Liver (tissue), 9 donors: Measurements from ENCODE around the gene OR2G2. TPM values are rescaled to one million over a fixed set of nuclear protein-coding genes. Genes with fewer than 3 reads are reported as not detected.

Source experiments
- DNase-seq: peaks from one replicate; pipeline ENCODE4 v3.0.0-alpha.2; 2017; ENCODE audit warnings: low spot score
- H3K27ac ChIP-seq, 2 donors: one replicate each; pipeline ENCODE4 v1.7.0; 2013; ENCODE audit warnings: inconsistent platforms in 2 of 2, low read length in 2 of 2, control low read depth in 1 of 2, low read depth in 1 of 2, mild to moderate bottlenecking in 1 of 2
- H3K27me3 ChIP-seq, 4 donors: one replicate each; pipeline versions ENCODE4 v1.6.1 to v1.7.0; 2013; ENCODE audit warnings: low read length in 3 of 4, inconsistent platforms in 1 of 4, mild to moderate bottlenecking in 1 of 4, moderate library complexity in 1 of 4; ENCODE audit not compliant: control insufficient read depth in 4 of 4, insufficient read depth in 4 of 4
- H3K36me3 ChIP-seq, 4 donors: one replicate each; pipeline versions ENCODE4 v1.6.1 to v1.7.0; 2013; ENCODE audit warnings: low read length in 3 of 4, mild to moderate bottlenecking in 3 of 4, low read depth in 1 of 4, moderate library complexity in 1 of 4; ENCODE audit not compliant: control insufficient read depth in 4 of 4, insufficient read depth in 3 of 4
- H3K4me1 ChIP-seq, 4 donors: one replicate each; pipeline versions ENCODE4 v1.6.1 to v1.7.0; 2013; ENCODE audit warnings: low read length in 3 of 4, mild to moderate bottlenecking in 3 of 4, moderate library complexity in 1 of 4; ENCODE audit not compliant: control insufficient read depth in 4 of 4, insufficient read depth in 4 of 4
- H3K4me3 ChIP-seq, 3 donors: one replicate each; pipeline versions ENCODE4 v1.6.1 to v1.7.0; 2013; ENCODE audit warnings: low read length in 3 of 3, control low read depth in 1 of 3, low read depth in 1 of 3, mild to moderate bottlenecking in 1 of 3
- H3K9ac ChIP-seq, 2 donors: one replicate each; pipeline ENCODE4 v1.7.0; 2013; ENCODE audit warnings: low read length in 2 of 2, mild to moderate bottlenecking in 2 of 2, moderate library complexity in 2 of 2, control low read depth in 1 of 2, low read depth in 1 of 2
- H3K9me3 ChIP-seq, 4 donors: one replicate each; pipeline versions ENCODE4 v1.6.1 to v1.7.0; 2013; ENCODE audit warnings: low read length in 3 of 4; ENCODE audit not compliant: control insufficient read depth in 4 of 4
- EGR1 ChIP-seq, 2 donors: IDR thresholded peaks; 2 replicates each; pipeline ENCODE4 v1.6.1; 2016 to 2018; ENCODE audit warnings: antibody characterized with exemption in 2 of 2, low read depth in 2 of 2
- FOXA1 ChIP-seq: IDR thresholded peaks from 2 replicates; pipeline ENCODE4 v1.6.1; 2016; ENCODE audit warnings: antibody characterized with exemption
- FOXA2 ChIP-seq: IDR thresholded peaks from 2 replicates; pipeline ENCODE4 v1.6.1; 2016; ENCODE audit warnings: antibody characterized with exemption
- GABPA ChIP-seq, 2 donors: IDR thresholded peaks in 1 of 2; conservative IDR thresholded peaks in 1 of 2; 2 replicates each; pipeline ENCODE4 v1.6.1; 2016; ENCODE audit warnings: antibody characterized with exemption in 2 of 2, mild to moderate bottlenecking in 1 of 2, moderate library complexity in 1 of 2
- HNF4A ChIP-seq, 2 donors: conservative IDR thresholded peaks; 2 replicates each; pipeline ENCODE4 v1.6.1; 2016; ENCODE audit warnings: antibody characterized with exemption in 2 of 2, mild to moderate bottlenecking in 2 of 2
- HNF4G ChIP-seq: IDR thresholded peaks from 2 replicates; pipeline ENCODE4 v1.6.1; 2016; ENCODE audit warnings: antibody characterized with exemption
- JUND ChIP-seq, 2 donors: IDR thresholded peaks; 2 replicates each; pipeline ENCODE4 v1.6.1; 2016; ENCODE audit warnings: antibody characterized with exemption in 2 of 2
- NR2F2 ChIP-seq: IDR thresholded peaks from 2 replicates; pipeline ENCODE4 v1.6.1; 2016; ENCODE audit warnings: antibody characterized with exemption
- RAD21 ChIP-seq, 2 donors: IDR thresholded peaks; 2 replicates each; pipeline ENCODE4 v1.6.1; 2016; ENCODE audit warnings: antibody characterized with exemption in 2 of 2, mild to moderate bottlenecking in 2 of 2
- RXRA ChIP-seq, 2 donors: IDR thresholded peaks; 2 replicates each; pipeline ENCODE4 v1.6.1; 2017 to 2018; ENCODE audit warnings: antibody characterized with exemption in 2 of 2, mild to moderate bottlenecking in 1 of 2
- SP1 ChIP-seq: IDR thresholded peaks from 2 replicates; pipeline ENCODE4 v1.6.1; 2018; ENCODE audit warnings: antibody characterized with exemption, mild to moderate bottlenecking
- TAF1 ChIP-seq: conservative IDR thresholded peaks from 2 replicates; pipeline ENCODE4 v1.6.1; 2016; ENCODE audit warnings: antibody characterized with exemption, mild to moderate bottlenecking
- YY1 ChIP-seq: IDR thresholded peaks from 2 replicates; pipeline ENCODE4 v1.6.1; 2016; ENCODE audit warnings: antibody characterized with exemption, mild to moderate bottlenecking
- WGBS: extraction: QIAGEN DNeasy Blood & Tissue Kit; methylation state at CpG from one replicate; pipeline ENCODE4 v1.1.7; 2013; 5-methylcytosine and 5-hydroxymethylcytosine counted together
- polyA plus RNA-seq, 2 donors: library from polyadenylated mRNA; stranded (reverse) in 1 of 2; unstranded in 1 of 2; fragments of 200-250 nt in 1 of 2; fragments of >200 nt in 1 of 2; fragmentation: Nextera tagmentation in 1 of 2; extraction: Ambion mirVana in 1 of 2; gene quantifications; one replicate each; pipeline versions ENCODE4 v1.2.1 to v1.2.3, GENCODE V29; 2013 to 2015
- total RNA-seq, 2 donors: library from RNA; depleted of rRNA; stranded (reverse); fragments of >200 nt; gene quantifications; one replicate each; pipeline ENCODE4 v1.2.3, GENCODE V29; 2014
- TF ChIP-seq, protein P1 (sequence below): IDR thresholded peaks from 2 replicates; pipeline ENCODE4 v1.6.1; 2016; ENCODE audit warnings: antibody characterized with exemption
- TF ChIP-seq, protein P2 (sequence below): IDR thresholded peaks from 2 replicates; pipeline ENCODE4 v1.6.1; 2016; ENCODE audit warnings: antibody characterized with exemption
- TF ChIP-seq, protein P3 (sequence below): IDR thresholded peaks from 2 replicates; pipeline ENCODE4 v1.6.1; 2016; ENCODE audit warnings: antibody characterized with exemption
- TF ChIP-seq, protein P4 (sequence below): fragments of 150-350 bp; IDR thresholded peaks from 2 replicates; pipeline ENCODE4 v1.5.1; 2017; ENCODE audit warnings: improper control_type of control experiment, low read depth, low read length; ENCODE audit not compliant: missing input control
- TF ChIP-seq, protein P5 (sequence below): IDR thresholded peaks from 2 replicates; pipeline ENCODE4 v1.6.1; 2016; ENCODE audit warnings: antibody characterized with exemption, mild to moderate bottlenecking
- donor health status: healthy.
- donor health status: healthy.
- donor health status: healthy.
- donor health status: healthy.
- donor health status: healthy.

OR2G2 gene
- total and polyA plus RNA-seq, 4 donors = not detected

DNA sequence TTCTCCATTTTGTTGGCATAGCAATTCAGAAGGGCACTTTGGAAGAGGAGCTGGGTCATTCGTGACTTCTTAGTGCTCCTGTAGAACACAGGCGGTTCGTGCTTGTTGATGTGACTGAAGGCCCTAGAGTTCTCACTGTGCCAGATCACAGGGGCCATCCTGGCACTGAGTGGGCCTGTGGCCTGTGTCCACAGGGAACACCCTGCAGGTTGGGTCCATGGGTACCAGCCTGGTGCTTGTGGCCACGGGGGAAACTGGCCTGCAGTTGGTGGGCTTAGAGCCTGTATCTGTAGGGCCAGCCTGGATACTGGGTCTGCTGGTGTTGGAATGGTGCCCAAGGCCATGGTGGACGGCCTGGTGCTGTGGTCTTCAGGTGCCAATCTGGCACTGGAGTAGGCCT, 26.5 kb downstream of the OR2G2 start (continued):
- TF ChIP-seq YY1 = no peak
- no peak for TF ChIP-seq SP1
- no peak for TF ChIP-seq TAF1
- no peak for TF ChIP-seq JUND (IDR thresholded peaks at IDR 0.05)
- no peak for TF ChIP-seq FOXA2
- TF ChIP-seq, protein P1, sequence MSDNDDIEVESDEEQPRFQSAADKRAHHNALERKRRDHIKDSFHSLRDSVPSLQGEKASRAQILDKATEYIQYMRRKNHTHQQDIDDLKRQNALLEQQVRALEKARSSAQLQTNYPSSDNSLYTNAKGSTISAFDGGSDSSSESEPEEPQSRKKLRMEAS = no peak
- no peak for TF ChIP-seq EGR1 (IDR thresholded peaks at IDR 0.05; ENCODE audit: low read depth in 2 of 2)
- no peak for TF ChIP-seq RAD21 (IDR thresholded peaks at IDR 0.05)

DNA sequence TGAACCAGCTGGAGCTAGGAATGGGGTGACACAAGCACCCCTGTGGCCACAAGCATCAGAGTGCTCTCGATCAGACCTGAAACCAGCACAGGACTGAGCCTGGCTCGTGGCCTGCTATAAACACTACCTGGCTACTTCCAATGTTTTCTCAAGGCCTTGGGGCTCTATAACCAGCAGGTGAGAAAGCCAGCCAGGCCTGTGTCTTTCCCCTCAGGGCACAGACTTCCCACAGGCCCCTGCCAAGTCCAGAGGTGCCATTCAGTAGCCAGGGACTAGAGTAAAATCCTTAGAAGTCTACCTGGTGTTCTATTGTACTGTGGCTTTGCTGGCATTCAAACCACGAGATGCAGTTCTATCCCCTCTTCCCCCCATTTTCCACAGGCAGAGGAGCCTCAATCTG, 39.8 kb downstream of the OR2G2 start:
- no peaks in the 10 kb centered on the region for H3K36me3 ChIP-seq
- H3K4me3 ChIP-seq = no peak overlapping the region
- peaks cover 0 to 3% (median 0%) of the 10 kb centered on the region in 4 donors for H3K27me3 ChIP-seq
- H3K4me1 ChIP-seq = no peaks in the 10 kb centered on the region
- WGBS = 36% methylated on average over 3 of the region's 3 CpGs
- H3K9ac ChIP-seq = no peak overlapping the region
- TF ChIP-seq GABPA (IDR thresholded peaks at IDR 0.05 in 1 of 2, conservative IDR thresholded peaks at IDR 0.05 in 1 of 2) = no peak
- no peak for TF ChIP-seq YY1
- no peak for TF ChIP-seq HNF4A (conservative IDR thresholded peaks at IDR 0.05)
- TF ChIP-seq TAF1 = no peak
- TF ChIP-seq FOXA2 = no peak
- TF ChIP-seq EGR1 (IDR thresholded peaks at IDR 0.05; ENCODE audit: low read depth in 2 of 2) = no peak
- TF ChIP-seq, protein P2, sequence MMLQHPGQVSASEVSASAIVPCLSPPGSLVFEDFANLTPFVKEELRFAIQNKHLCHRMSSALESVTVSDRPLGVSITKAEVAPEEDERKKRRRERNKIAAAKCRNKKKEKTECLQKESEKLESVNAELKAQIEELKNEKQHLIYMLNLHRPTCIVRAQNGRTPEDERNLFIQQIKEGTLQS = no peak
- TF ChIP-seq, protein P3, sequence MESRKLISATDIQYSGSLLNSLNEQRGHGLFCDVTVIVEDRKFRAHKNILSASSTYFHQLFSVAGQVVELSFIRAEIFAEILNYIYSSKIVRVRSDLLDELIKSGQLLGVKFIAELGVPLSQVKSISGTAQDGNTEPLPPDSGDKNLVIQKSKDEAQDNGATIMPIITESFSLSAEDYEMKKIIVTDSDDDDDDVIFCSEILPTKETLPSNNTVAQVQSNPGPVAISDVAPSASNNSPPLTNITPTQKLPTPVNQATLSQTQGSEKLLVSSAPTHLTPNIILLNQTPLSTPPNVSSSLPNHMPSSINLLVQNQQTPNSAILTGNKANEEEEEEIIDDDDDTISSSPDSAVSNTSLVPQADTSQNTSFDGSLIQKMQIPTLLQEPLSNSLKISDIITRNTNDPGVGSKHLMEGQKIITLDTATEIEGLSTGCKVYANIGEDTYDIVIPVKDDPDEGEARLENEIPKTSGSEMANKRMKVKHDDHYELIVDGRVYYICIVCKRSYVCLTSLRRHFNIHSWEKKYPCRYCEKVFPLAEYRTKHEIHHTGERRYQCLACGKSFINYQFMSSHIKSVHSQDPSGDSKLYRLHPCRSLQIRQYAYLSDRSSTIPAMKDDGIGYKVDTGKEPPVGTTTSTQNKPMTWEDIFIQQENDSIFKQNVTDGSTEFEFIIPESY = no peak
- no peak for TF ChIP-seq RAD21 (IDR thresholded peaks at IDR 0.05)
- TF ChIP-seq, protein P4, sequence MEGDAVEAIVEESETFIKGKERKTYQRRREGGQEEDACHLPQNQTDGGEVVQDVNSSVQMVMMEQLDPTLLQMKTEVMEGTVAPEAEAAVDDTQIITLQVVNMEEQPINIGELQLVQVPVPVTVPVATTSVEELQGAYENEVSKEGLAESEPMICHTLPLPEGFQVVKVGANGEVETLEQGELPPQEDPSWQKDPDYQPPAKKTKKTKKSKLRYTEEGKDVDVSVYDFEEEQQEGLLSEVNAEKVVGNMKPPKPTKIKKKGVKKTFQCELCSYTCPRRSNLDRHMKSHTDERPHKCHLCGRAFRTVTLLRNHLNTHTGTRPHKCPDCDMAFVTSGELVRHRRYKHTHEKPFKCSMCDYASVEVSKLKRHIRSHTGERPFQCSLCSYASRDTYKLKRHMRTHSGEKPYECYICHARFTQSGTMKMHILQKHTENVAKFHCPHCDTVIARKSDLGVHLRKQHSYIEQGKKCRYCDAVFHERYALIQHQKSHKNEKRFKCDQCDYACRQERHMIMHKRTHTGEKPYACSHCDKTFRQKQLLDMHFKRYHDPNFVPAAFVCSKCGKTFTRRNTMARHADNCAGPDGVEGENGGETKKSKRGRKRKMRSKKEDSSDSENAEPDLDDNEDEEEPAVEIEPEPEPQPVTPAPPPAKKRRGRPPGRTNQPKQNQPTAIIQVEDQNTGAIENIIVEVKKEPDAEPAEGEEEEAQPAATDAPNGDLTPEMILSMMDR = no peak
- TF ChIP-seq, protein P5, sequence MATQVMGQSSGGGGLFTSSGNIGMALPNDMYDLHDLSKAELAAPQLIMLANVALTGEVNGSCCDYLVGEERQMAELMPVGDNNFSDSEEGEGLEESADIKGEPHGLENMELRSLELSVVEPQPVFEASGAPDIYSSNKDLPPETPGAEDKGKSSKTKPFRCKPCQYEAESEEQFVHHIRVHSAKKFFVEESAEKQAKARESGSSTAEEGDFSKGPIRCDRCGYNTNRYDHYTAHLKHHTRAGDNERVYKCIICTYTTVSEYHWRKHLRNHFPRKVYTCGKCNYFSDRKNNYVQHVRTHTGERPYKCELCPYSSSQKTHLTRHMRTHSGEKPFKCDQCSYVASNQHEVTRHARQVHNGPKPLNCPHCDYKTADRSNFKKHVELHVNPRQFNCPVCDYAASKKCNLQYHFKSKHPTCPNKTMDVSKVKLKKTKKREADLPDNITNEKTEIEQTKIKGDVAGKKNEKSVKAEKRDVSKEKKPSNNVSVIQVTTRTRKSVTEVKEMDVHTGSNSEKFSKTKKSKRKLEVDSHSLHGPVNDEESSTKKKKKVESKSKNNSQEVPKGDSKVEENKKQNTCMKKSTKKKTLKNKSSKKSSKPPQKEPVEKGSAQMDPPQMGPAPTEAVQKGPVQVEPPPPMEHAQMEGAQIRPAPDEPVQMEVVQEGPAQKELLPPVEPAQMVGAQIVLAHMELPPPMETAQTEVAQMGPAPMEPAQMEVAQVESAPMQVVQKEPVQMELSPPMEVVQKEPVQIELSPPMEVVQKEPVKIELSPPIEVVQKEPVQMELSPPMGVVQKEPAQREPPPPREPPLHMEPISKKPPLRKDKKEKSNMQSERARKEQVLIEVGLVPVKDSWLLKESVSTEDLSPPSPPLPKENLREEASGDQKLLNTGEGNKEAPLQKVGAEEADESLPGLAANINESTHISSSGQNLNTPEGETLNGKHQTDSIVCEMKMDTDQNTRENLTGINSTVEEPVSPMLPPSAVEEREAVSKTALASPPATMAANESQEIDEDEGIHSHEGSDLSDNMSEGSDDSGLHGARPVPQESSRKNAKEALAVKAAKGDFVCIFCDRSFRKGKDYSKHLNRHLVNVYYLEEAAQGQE = no peak
- no peak for TF ChIP-seq RXRA (IDR thresholded peaks at IDR 0.05)
- no peak for TF ChIP-seq HNF4G
- TF ChIP-seq JUND (IDR thresholded peaks at IDR 0.05) = no peak
- TF ChIP-seq SP1 = no peak
- TF ChIP-seq, protein P1 = no peak
- no peak for TF ChIP-seq FOXA1
- no peak for TF ChIP-seq NR2F2
- DNase-seq = no peak
- H3K9me3 ChIP-seq = no peaks in the 10 kb centered on the region
- H3K27ac ChIP-seq = no peak overlapping the region
